Activated naive CD8-positive, alpha-beta T cell (primary cell): ENCODE data around the gene SYT1.

Experiments used
- H3K27ac Mint-ChIP-seq: one replicate; pipeline ENCODE4 v1.8.0; 2021; ENCODE audit warnings: mixed read lengths
- H3K27me3 Mint-ChIP-seq: one replicate; pipeline ENCODE4 v1.8.0; 2021; ENCODE audit warnings: mixed read lengths
- H3K36me3 Mint-ChIP-seq: one replicate; pipeline ENCODE4 v1.8.0; 2021; ENCODE audit warnings: mixed read lengths
- H3K4me1 Mint-ChIP-seq: one replicate; pipeline ENCODE4 v1.8.0; 2021; ENCODE audit warnings: low read depth, mixed read lengths
- H3K4me3 Mint-ChIP-seq: one replicate; pipeline ENCODE4 v1.8.0; 2021; ENCODE audit warnings: mild to moderate bottlenecking, mixed read lengths
- H3K9me3 Mint-ChIP-seq: one replicate; pipeline ENCODE4 v1.8.0; 2021; ENCODE audit warnings: low read depth, mixed read lengths

SYT1 gene

DNA sequence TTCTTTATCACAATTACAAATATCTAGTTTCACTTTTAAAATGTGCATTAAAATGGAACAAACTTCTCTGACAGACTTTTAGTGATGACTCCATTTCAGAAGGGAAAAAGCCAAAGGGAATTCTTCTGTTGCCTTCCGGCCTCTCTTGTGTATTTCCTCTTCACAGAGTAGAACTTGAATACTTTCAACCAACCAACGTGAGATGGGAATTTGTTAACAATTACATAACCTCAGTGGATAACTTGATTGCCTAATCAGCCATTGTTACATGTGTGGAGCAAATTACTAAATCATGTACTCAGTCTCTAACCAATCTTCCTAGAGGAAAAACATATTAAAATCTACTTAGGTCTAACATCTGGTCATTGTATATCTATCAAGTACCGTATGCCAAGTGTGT lies 291.1 kb downstream of the SYT1 start:
- H3K27ac Mint-ChIP-seq = no peak overlapping the region
- no peaks in the 10 kb centered on the region for H3K27me3 Mint-ChIP-seq
- H3K4me3 Mint-ChIP-seq = no peak overlapping the region
- peaks cover 8% of the 10 kb centered on the region for H3K9me3 Mint-ChIP-seq
- no peaks in the 10 kb centered on the region for H3K4me1 Mint-ChIP-seq
- H3K36me3 Mint-ChIP-seq = no peaks in the 10 kb centered on the region

DNA sequence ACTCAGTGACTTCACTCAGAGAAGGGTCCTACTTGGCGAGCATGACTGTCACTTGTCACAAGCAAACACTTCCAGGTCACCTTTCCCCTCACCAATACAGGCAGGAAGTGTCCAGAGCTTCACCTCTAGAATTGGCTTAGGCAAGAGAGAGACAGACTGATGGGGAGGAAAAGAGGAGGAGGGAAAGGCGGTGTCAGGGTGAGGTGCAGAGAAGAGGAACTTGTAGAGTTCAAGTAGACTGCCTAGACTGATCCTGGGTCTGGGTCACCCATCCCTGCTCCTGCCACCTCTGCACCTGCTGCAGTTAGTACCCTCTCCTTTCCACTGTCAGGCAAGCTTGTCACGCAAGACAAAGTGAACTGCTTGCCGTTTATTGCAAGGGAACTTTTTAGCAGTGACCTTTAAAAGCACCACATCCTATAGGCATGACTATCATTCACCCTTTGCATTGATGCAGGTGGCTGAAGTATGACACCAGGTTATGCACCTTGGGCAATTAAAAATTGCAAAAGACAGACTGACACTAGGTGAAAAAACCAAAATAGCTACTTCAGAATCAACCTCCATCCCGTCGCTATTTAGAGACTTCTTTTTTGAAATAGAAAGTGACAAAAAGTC lies 292.4 kb downstream of the SYT1 start:
- Mint-ChIP-seq H3K27ac (no peak overlapping the region), H3K27me3 (no peaks in the 10 kb centered on the region), H3K9me3 (peaks cover 8% of the 10 kb centered on the region), H3K4me1 (no peaks in the 10 kb centered on the region), H3K36me3 (no peaks in the 10 kb centered on the region), H3K4me3 (no peak overlapping the region)

DNA sequence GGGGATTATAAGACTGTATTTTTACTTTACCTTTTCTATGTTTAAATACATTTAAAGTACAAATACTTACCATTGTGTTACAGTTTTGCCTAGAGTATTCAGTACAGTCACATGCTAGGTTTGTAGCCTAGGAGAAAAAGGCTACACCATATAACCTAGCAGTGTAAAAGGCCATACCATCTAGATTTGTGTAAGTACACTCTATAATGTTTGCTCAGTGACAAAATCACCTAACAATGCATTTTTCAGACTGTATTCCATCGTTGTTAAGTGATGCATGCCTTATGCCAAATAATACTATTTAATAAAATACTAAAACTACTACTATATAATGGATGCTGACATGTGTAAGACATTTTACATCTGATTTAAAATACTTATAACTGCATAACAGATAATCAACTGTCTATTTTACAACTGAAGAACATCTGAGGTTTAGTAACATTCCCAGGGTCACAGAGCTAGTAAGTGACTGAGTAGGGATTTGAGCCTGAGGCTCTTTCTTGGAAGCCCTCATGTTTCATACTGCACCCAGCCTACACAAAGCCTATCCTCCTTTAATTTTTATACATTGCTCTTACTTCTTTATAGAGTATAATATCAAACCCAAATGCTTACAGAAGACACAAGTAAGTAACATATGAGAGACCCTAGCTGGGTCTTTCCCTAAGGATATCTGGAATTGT lies 296.8 kb downstream of the SYT1 start:
- no peaks in the 10 kb centered on the region for H3K27me3 Mint-ChIP-seq
- H3K9me3 Mint-ChIP-seq = peaks cover 4% of the 10 kb centered on the region
- H3K36me3 Mint-ChIP-seq = no peaks in the 10 kb centered on the region
- no peak overlapping the region for H3K27ac Mint-ChIP-seq
- H3K4me1 Mint-ChIP-seq = no peaks in the 10 kb centered on the region
- H3K4me3 Mint-ChIP-seq = no peak overlapping the region

DNA sequence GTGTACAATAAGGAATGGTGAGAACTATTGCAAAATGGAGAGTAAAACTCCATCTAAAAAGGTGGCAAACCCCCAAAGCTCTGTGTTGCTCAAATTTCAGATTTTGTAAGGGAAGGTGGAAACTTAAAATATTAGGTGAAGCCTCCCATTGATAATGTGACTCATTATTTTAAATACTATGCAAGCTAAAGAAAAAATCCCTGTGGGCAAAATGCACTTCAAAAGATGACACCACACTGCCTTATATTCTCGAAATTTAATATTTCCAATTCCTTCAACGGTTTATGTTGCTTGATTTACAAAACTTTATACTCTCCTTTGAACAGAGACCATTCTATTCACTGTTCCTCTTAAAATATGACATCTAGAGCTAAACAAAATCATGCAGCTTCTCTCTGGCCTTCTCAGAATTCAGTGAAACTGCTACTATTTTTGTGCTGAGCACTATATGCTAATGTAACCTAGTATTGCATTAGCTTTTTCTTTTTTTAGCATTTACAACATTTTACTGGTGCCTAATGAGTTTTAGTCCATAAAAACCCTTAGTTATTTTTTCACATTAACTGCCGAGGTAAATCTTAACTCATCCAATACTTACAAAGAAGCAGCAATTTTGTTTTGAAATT lies 297.7 kb downstream of the SYT1 start:
- H3K4me1 Mint-ChIP-seq = no peaks in the 10 kb centered on the region
- H3K36me3 Mint-ChIP-seq = no peaks in the 10 kb centered on the region
- no peak overlapping the region for H3K27ac Mint-ChIP-seq
- no peaks in the 10 kb centered on the region for H3K27me3 Mint-ChIP-seq
- H3K9me3 Mint-ChIP-seq = peaks cover 4% of the 10 kb centered on the region
- H3K4me3 Mint-ChIP-seq = no peak overlapping the region

DNA sequence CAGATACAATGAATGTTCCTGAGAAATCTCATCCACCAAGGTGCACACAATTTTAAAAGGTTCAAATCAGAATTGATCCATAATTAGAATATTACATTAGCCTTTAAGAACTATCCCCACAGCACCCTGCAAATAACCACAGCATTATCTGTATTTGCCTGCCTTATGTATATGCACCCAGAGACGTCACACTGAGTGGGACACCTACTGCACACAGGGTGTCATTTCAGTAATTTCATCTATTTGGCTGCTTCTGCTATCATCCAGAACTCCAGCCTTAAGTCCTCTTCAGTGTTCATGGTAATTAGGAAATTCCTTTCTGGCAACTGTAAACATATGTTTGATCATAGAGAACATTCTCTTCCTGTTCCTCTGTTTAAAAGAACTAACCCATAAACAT lies 298.4 kb downstream of the SYT1 start:
- Mint-ChIP-seq H3K9me3 (peaks cover 4% of the 10 kb centered on the region), H3K27me3 (no peaks in the 10 kb centered on the region), H3K27ac (no peak overlapping the region), H3K4me1 (no peaks in the 10 kb centered on the region), H3K4me3 (no peak overlapping the region), H3K36me3 (no peaks in the 10 kb centered on the region)

DNA sequence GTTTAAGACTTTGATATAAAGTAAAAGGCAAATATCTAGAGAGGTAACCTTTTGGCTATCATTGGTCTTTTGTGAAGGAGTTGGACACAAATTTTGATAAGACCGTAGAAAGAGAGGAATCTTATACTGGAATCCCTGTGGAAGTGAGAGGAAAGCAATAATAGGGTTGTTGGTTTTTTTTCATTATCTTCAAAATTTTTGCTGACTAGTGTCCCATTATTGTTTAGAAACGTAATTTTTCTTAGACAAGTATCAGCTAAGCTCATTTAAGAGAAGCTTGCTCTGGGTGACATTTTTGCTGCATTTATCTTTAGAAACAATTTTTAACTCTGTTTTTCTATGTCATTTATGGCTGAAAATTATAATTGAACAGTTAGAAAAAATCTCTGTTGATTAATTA lies 300.3 kb downstream of the SYT1 start:
- Mint-ChIP-seq H3K27ac (no peak overlapping the region), H3K36me3 (no peaks in the 10 kb centered on the region), H3K4me1 (no peaks in the 10 kb centered on the region), H3K27me3 (no peaks in the 10 kb centered on the region), H3K4me3 (no peak overlapping the region), H3K9me3 (no peaks in the 10 kb centered on the region)

DNA sequence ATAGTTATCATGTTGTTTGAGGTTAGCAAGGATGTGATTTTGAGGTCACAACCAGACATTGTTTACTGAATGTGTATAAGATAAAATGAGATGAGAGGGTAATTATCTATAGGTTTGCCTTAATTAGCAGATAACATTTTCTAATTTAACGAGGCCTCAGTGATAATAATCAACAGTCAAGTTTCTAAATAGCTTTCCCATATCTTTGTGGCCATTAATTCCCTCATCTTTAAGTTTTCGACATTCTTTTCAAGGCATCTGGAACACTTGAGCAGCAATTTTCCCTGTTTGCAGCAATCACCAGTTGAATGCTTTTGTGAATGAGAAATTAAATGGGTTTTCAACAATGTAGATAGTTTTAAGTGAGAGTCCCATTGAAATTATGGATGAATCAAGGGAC lies 304.1 kb downstream of the SYT1 start:
- no peaks in the 10 kb centered on the region for H3K36me3 Mint-ChIP-seq

DNA sequence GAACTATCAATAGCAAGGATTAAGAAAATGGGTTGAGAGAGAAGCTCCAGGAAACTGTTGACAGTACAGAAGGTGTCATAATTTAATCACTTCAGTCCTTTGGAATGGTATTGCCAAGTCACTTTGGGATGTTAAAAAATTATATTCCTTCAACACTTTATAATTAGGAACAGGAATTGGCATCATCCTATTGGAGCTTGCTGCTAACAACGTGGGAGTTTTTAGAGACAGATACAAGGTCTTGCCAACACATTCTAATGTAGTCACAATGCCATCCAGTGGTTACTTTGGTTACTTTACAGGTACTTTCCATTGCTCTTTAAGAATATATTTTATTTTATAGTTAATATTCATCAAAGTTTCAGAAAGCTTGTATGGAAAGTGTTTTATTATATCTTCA lies 310.1 kb downstream of the SYT1 start:
- Mint-ChIP-seq H3K4me1 (no peaks in the 10 kb centered on the region), H3K27ac (no peak overlapping the region), H3K9me3 (peaks cover 9% of the 10 kb centered on the region), H3K27me3 (no peaks in the 10 kb centered on the region), H3K36me3 (no peaks in the 10 kb centered on the region), H3K4me3 (no peak overlapping the region)

More for the DNA sequence above, 304.1 kb downstream of the SYT1 start:
- peaks cover under 1% of the 10 kb centered on the region for H3K9me3 Mint-ChIP-seq
- H3K27ac Mint-ChIP-seq = no peak overlapping the region
- no peaks in the 10 kb centered on the region for H3K27me3 Mint-ChIP-seq
- no peaks in the 10 kb centered on the region for H3K4me1 Mint-ChIP-seq
- no peak overlapping the region for H3K4me3 Mint-ChIP-seq

DNA sequence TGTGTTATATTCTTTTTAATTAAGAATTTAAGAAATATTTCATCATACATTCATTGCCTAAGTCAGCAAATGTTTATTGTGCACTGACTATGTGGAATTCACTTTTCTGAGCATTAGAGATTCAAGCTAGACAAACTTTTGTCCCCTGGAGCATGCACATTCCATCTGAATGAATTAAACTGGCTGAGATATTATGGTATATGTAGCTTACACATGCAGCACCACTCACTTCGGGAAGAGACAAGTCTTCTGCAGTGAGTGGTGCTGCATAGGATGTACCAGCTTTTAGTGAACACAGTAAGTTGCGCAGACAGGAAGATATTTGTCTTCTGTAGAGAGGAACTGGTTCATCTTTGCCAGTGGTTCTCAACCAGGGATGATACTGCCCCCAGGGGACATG lies 318.4 kb downstream of the SYT1 start:
- H3K27ac Mint-ChIP-seq = no peak overlapping the region
- H3K36me3 Mint-ChIP-seq = no peaks in the 10 kb centered on the region
- no peaks in the 10 kb centered on the region for H3K27me3 Mint-ChIP-seq
- no peak overlapping the region for H3K4me3 Mint-ChIP-seq
- H3K9me3 Mint-ChIP-seq = peaks cover 4% of the 10 kb centered on the region
- H3K4me1 Mint-ChIP-seq = no peaks in the 10 kb centered on the region

DNA sequence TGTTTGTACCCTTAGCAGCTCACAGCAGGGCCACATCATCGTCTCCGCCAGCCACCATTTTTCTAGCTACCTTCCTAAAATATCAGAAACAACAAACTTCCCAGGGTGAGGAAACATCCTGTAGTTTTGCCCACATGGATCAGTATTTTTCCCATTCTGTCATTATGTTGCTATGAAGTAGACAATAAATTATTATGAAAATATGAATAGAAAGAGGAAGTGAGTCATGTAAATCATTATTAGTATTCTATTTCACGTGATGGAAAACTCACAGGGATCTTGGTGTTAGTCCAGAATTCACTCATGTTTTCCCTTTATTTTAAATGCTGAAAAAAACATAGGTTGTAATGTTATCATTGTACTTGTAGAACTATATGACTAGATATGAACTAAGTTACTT lies 319.4 kb downstream of the SYT1 start:
- H3K9me3 Mint-ChIP-seq = no peaks in the 10 kb centered on the region
- no peak overlapping the region for H3K27ac Mint-ChIP-seq
- H3K4me3 Mint-ChIP-seq = no peak overlapping the region
- H3K4me1 Mint-ChIP-seq = no peaks in the 10 kb centered on the region
- H3K27me3 Mint-ChIP-seq = no peaks in the 10 kb centered on the region
- no peaks in the 10 kb centered on the region for H3K36me3 Mint-ChIP-seq

DNA sequence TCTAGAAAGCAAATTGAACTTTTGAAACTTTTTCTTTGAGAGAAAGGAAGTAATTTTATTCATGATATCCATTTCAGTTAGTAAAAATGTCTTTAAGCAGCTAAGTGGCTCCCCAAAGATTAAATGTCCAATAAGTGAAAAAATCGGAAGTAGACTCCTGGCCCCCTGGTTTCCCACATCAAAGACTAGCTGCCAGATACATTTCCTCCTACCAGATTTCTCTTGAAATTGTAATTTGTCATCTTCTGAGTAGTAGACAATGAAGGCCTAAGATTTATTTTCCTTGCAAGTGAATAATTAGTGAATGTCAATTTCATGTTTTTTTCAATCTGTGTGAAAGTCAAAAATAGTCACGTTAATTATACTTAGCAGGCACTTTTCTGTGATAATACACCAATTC lies 321.9 kb downstream of the SYT1 start:
- H3K4me3 Mint-ChIP-seq = no peak overlapping the region
- H3K9me3 Mint-ChIP-seq = no peaks in the 10 kb centered on the region

DNA sequence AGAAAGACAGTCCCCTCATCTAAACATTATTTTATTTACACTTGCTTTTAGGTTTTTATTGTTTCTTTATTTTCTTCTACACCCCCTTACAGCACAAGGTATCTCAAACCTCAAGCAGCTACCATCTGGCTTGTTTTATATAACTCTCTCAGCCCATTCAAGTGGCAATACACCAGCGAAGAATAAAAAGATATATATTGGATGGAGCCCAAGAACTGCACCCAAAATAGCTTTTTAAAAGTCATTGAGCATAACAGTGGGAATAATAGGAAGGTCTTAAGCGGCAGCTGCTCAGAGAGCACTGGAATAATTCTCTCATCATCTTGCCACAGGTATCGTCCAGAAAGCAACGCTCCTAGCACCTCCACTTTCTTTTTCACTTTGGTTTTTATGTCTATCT lies 322.5 kb downstream of the SYT1 start:
- H3K4me1 Mint-ChIP-seq = no peaks in the 10 kb centered on the region
- H3K36me3 Mint-ChIP-seq = no peaks in the 10 kb centered on the region
- H3K9me3 Mint-ChIP-seq = no peaks in the 10 kb centered on the region
- no peak overlapping the region for H3K4me3 Mint-ChIP-seq
- no peaks in the 10 kb centered on the region for H3K27me3 Mint-ChIP-seq
- no peak overlapping the region for H3K27ac Mint-ChIP-seq

More for the DNA sequence above, 321.9 kb downstream of the SYT1 start:
- no peaks in the 10 kb centered on the region for H3K27me3 Mint-ChIP-seq
- H3K4me1 Mint-ChIP-seq = no peaks in the 10 kb centered on the region
- H3K27ac Mint-ChIP-seq = no peak overlapping the region
- H3K36me3 Mint-ChIP-seq = no peaks in the 10 kb centered on the region

DNA sequence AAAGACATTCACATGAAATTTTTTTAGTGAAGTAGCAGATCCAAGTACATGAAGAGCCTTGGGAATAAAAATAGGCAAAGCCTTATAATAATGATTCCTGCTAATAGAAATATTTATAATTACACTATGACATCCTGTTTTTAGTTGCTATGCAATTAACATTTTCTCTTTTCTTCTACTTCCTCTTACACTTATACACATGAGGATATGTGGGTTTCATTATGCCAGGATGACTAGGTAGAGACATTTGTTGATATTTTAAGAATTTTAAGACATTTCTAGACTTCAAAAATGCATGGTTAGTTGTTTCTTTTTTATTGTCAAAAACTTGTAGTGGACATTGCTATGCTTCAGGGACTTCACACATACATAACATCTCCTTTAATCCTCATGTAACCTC lies 326.8 kb downstream of the SYT1 start:
- Mint-ChIP-seq H3K36me3 (no peaks in the 10 kb centered on the region), H3K27ac (no peak overlapping the region), H3K4me1 (no peaks in the 10 kb centered on the region), H3K9me3 (no peaks in the 10 kb centered on the region), H3K27me3 (no peaks in the 10 kb centered on the region), H3K4me3 (no peak overlapping the region)

DNA sequence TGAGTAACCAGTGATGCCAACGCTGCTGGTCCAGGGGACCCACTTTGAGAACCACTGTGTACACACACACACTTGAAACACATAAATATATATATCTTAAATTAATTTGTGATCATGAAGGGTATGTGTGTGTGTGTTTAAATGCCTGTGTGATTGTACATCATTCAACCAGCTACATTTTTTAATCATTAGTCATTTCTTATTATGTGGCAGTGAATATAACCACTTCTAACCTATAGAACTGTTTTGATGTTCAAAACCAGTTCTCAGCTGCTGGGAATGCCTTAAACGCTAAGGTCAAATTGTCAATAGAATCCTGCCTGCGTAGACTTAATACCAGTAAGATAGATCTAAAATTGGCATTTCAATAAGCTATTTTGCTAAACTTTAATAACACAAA lies 330.0 kb downstream of the SYT1 start:
- Mint-ChIP-seq H3K9me3 (no peaks in the 10 kb centered on the region), H3K36me3 (no peaks in the 10 kb centered on the region), H3K4me1 (no peaks in the 10 kb centered on the region), H3K27me3 (no peaks in the 10 kb centered on the region), H3K4me3 (no peak overlapping the region), H3K27ac (no peak overlapping the region)

DNA sequence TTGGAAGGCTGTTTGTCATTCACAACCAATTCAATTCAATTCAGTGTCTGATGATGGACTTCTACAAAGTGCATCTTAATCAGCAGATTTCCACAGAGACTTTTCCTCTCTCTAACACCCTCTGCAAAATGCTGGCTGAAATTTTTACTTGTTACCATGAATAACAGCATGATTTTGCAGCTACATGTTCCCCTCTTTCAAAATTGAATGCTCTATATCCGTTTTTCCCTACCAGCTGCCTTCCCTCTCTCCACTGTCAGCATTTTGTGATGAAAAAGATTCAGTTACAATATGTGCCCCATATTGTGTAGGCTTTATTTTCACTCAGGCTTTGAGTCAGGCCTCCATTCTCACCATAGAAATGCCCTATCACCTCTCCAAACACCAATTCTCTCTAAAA lies 334.6 kb downstream of the SYT1 start:
- no peaks in the 10 kb centered on the region for H3K27me3 Mint-ChIP-seq
- no peak overlapping the region for H3K4me3 Mint-ChIP-seq
- no peaks in the 10 kb centered on the region for H3K9me3 Mint-ChIP-seq
- H3K27ac Mint-ChIP-seq = no peak overlapping the region
- H3K36me3 Mint-ChIP-seq = no peaks in the 10 kb centered on the region
- no peaks in the 10 kb centered on the region for H3K4me1 Mint-ChIP-seq

DNA sequence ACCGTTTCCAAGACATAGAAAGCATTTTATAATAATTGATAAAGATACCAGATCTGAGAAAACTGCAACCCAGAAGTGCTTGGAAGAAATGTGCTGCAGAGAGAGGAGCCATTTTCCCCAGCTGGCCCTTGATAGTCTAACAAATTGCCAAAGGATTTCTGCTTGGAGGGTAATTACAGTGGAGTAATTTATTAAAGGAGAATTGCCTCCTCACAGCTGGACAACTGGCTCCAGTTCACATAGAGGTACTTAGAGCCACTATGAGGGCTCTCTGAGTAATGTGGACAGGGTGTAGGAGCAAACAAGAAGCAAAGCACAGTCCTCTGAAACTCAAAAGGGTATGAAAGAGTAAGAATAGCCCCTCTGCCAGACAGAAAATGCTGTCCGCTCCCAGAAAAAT lies 335.6 kb downstream of the SYT1 start:
- Mint-ChIP-seq H3K9me3 (no peaks in the 10 kb centered on the region), H3K4me1 (no peaks in the 10 kb centered on the region), H3K27ac (no peak overlapping the region), H3K4me3 (no peak overlapping the region), H3K36me3 (no peaks in the 10 kb centered on the region), H3K27me3 (no peaks in the 10 kb centered on the region)
